NCI-H1105 (cell line): ENCODE measurements around the gene ANKRD42.

ENCODE experiments used
- DNase-seq: peaks from one replicate; lab custom pipeline; 2025; lab: John Stamatoyannopoulos, UW

ANKRD42 gene

GRCh38 chr11:83287631-83288030, 94.1 kb downstream of the ANKRD42 start:
- no peak for DNase-seq

GRCh38 chr11:83292709-83293456, 99.4 kb downstream of the ANKRD42 start:
- DNase-seq = peak; percentile 56

DNA sequence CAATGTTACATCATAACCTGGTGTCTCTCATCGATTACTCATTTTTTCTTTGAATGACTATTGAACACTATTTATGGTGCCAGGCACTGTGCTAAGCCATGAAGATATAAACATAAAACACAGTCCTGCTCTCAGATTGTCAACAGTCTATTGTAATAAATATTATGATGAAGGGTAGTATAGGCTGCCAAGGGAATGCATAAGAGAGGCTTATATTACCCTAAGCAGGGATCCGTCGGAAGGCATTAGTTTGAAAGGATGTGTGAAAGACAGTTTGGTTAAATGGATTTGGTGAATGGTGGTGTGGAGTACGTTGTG, 99.9 kb downstream of the ANKRD42 start:
- DNase-seq = no peak

DNA sequence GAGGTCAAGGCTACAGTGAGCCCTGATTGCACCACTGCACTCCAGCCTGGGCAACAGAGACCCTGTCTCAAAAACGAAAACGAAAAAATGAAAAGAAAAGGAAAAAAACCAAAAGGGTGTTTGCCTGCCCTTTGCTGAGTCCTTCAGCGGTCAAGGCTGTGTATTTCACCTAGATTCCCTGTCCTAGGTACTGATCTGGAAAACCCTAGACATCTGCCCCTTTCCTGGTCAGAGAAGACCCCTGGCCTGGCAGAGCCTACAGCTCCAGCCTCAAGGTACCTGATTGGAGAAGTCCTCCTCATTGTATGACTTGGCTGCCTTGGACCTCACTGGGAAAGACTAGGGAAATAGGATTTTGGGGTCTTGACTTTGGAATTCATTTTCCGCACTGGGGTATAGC, 100.7 kb downstream of the ANKRD42 start:
- DNase-seq = no peak
